Ectodermal cell (in vitro differentiated cells): Measurements from ENCODE around the gene TCF19.
"Not testable (repeated sequence)": the region's sequence is repeated elsewhere in the genome, so short reads cannot be mapped to it uniquely, and the experiment has no call there.

Experiments used
- H3K27ac ChIP-seq: 2 replicates; pipeline ENCODE4 v1.7.0; 2013; ENCODE audit warnings: mild to moderate bottlenecking, low read depth, low read length; ENCODE audit not compliant: insufficient read depth, poor library complexity, severe bottlenecking
- H3K27me3 ChIP-seq: 2 replicates; pipeline ENCODE4 v1.7.0; 2013; ENCODE audit warnings: mild to moderate bottlenecking, low read length; ENCODE audit not compliant: insufficient read depth, control insufficient read depth, poor library complexity, severe bottlenecking
- H3K36me3 ChIP-seq: one replicate; pipeline ENCODE4 v1.7.0; 2013; ENCODE audit warnings: low read length; ENCODE audit not compliant: control insufficient read depth, insufficient read depth
- H3K4me1 ChIP-seq: one replicate; pipeline ENCODE4 v1.7.0; 2013; ENCODE audit warnings: low read length; ENCODE audit not compliant: control insufficient read depth, insufficient read depth
- H3K4me3 ChIP-seq: 2 replicates; pipeline ENCODE4 v1.7.0; 2013; ENCODE audit warnings: low read depth, low read length, control low read depth; ENCODE audit not compliant: insufficient read depth
- H3K9me3 ChIP-seq: 2 replicates; pipeline ENCODE4 v1.7.0; 2013; ENCODE audit warnings: mild to moderate bottlenecking, low read length, moderate library complexity; ENCODE audit not compliant: control insufficient read depth
- WGBS, 2 experiments: methylation state at CpG; one replicate each; pipeline ENCODE4 v1.1.7; 2013; ENCODE audit warnings: missing lambda C conversion rate in 2 of 2; 5-methylcytosine and 5-hydroxymethylcytosine counted together

TCF19 gene

DNA sequence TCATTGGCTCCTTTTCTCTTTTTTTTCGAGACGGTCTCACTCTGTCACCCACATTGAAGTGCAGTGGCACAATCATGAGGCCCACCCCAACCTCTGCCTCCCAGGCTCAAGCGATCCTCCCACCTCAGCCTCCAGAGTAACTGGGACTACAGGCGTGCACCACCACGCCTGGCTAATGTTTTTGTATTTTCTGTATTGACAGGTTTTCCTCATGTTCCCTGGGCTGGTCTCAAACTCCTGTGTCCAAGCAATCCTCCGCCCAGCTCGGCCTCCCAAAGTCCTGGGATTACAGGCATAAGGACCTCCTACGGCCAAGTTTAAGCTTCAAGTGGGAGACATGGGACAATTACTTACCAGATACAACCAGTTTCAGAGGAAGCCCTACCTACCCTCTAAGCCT, 21.5 kb downstream of the TCF19 start:
- Histone ChIP-seq H3K9me3 (no peaks in the 10 kb centered on the region), H3K27me3 (no peaks in the 10 kb centered on the region), H3K36me3 (no peaks in the 10 kb centered on the region), H3K27ac (no peak overlapping the region), H3K4me3 (no peak overlapping the region), H3K4me1 (no peaks in the 10 kb centered on the region)
- WGBS, 2 experiments, result 90 to 98% methylated on average over 8 of the region's 8 CpGs

DNA sequence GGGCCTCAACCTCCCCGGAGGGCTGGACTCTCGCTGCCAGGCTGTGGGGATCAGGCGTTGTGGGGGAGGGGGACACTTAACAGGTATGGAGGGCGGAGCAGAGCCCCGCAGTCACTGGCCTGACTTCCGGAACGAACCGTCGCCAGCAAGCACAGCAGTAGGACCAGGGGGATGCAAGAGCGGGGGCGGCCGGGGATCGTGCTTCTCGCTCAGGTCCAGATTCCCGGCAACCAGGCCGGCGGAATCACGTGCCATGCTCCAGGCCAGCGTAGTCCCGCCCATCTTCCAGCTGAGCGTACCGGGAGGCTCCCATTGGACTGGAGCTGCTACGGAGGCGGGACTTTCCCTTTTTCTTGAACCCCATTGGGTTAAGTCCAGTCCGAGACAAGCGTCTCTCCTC, 22.1 kb downstream of the TCF19 start:
- H3K4me3 ChIP-seq, result no peak overlapping the region
- H3K27me3 ChIP-seq, result no peaks in the 10 kb centered on the region
- WGBS, 2 experiments, result 94 to 95% methylated on average over 26 of the region's 26 CpGs

DNA sequence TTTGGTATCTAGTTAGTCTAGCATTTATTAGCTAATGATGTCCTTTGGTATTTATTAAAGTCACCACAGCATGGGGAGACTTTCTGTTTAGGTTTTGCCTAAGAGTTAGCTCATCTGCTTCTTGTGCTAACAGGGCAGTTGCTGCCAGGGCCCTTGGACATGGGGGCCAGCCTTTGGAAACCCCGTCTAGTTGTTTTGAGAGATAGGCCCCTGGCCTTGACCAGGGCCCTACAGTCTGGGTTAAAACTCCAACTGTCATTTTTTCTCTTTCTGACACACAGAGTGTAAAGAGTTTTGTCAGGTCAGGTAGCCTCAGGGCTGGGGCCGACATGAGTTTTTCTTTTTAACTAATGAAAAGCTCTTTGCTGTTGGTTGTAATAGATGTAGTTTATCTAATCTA, 24.9 kb downstream of the TCF19 start:
- H3K27ac ChIP-seq, H3K9me3 ChIP-seq, H3K27me3 ChIP-seq, H3K4me3 ChIP-seq, H3K36me3 ChIP-seq, H3K4me1 ChIP-seq: not testable (repeated sequence)
- 95 to 100% methylated on average over 1 of the region's 2 CpGs for WGBS, 2 experiments

More for the DNA sequence above, 22.1 kb downstream of the TCF19 start:
- H3K4me1 ChIP-seq, result no peaks in the 10 kb centered on the region
- no peaks in the 10 kb centered on the region for H3K9me3 ChIP-seq
- no peaks in the 10 kb centered on the region for H3K36me3 ChIP-seq
- H3K27ac ChIP-seq, result no peak overlapping the region

DNA sequence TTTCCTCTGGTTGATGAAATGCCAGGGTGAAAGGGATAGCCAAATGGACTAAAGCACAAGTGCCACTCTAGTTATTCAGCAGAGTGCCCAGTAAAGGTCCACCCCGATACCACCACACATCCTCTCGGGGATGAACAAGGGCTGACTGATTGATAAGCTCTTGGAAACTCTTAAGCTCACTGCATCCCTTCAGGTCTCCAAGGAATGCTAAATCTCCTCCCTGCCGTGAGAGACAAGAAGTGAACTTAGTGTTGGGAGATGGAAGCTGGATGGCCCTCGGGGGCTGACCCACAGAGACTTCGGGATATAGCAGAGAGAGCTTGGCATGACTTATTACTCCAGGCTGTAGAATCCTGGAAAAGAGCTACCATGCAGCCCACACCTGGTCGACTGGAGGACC, 25.5 kb downstream of the TCF19 start:
- 49 to 52% methylated on average over 6 of the region's 6 CpGs for WGBS, 2 experiments
- not testable (repeated sequence) for H3K36me3 ChIP-seq, H3K4me3 ChIP-seq, H3K9me3 ChIP-seq, H3K27me3 ChIP-seq, H3K27ac ChIP-seq, H3K4me1 ChIP-seq

DNA sequence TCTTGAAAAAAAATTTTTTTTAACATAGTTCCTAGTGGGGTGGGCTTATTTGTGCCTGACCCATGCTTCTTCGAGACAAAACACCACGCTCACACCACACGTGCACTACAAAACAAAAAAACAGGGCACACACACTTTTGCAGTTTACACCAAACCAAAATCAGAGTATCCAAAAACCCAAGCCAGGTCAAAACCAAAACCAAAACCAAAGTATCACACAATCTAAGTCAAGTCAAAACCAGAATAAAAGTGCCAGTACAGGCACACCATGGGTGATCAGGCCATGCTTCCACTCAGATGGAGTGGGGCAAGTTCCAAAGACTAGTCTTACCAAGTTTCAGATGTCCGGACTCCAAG, 27.3 kb downstream of the TCF19 start:
- 89 to 93% methylated on average over 4 of the region's 4 CpGs for WGBS, 2 experiments
- H3K27me3 ChIP-seq, H3K36me3 ChIP-seq, H3K27ac ChIP-seq, H3K9me3 ChIP-seq, H3K4me3 ChIP-seq, H3K4me1 ChIP-seq: not testable (repeated sequence)

DNA sequence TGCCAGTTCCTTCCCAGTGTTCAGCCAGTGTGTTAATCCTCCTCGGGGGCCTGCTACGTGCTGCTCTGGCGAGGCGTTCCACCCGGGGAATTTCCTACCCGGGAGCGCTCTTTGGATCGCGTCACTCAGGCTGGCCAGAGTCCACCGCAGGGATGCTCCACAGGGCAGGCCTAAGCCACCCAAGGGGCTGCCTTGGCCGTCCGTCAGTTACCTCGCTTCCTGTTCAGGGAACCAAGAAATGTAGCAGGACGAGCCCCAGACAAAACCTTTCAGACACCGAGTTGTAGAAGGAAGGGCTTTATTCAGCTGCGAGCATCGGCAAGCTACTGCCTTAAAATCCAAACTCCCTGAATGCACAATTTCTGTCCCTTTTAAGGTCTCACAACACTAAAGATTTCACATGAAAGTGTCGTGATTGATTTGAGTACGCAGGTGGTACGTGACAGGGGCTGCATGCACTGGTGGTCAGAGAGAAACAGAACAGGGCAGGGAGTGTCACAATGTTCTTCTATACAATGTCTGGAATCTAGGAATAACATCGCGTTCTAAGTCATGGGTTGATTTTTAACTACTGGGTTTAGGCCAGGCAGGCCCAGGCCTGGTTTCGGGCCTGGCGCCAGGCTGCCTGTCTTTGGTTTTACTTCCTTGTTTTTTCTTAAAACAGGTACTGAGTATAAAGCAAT, 27.8 kb downstream of the TCF19 start:
- Histone ChIP-seq H3K36me3 (no peaks in the 10 kb centered on the region), H3K4me1 (no peaks in the 10 kb centered on the region), H3K9me3 (no peaks in the 10 kb centered on the region), H3K27me3 (no peaks in the 10 kb centered on the region), H3K4me3 (no peak overlapping the region), H3K27ac (no peak overlapping the region)
- WGBS, 2 experiments, result 90 to 91% methylated on average over 24 of the region's 24 CpGs

DNA sequence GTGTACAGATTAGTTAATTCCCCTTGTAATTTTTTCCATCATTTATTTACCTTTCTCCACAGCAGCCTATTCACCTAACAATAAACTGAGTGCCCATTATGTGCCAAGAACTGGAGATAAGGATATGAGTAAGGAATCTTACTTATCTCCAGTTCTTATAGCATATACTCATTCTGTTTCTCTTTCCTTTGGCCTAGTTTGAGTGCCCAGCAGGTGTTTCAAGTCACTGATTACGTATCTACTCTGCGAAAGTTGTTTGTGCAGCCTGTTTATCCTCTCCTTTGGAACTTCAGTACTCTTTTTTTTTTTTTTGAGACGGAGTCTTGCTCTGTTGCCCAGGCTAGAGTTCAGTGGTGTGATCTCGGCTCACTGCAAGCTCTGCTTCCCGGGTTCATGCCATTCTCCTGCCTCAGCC, 29.4 kb downstream of the TCF19 start:
- no peaks in the 10 kb centered on the region for H3K36me3 ChIP-seq
- no peaks in the 10 kb centered on the region for H3K4me1 ChIP-seq
- H3K27ac ChIP-seq, result no peak overlapping the region
- no peaks in the 10 kb centered on the region for H3K9me3 ChIP-seq
- H3K27me3 ChIP-seq, result no peaks in the 10 kb centered on the region
- H3K4me3 ChIP-seq, result no peak overlapping the region
- 93 to 96% methylated on average over 5 of the region's 5 CpGs for WGBS, 2 experiments

DNA sequence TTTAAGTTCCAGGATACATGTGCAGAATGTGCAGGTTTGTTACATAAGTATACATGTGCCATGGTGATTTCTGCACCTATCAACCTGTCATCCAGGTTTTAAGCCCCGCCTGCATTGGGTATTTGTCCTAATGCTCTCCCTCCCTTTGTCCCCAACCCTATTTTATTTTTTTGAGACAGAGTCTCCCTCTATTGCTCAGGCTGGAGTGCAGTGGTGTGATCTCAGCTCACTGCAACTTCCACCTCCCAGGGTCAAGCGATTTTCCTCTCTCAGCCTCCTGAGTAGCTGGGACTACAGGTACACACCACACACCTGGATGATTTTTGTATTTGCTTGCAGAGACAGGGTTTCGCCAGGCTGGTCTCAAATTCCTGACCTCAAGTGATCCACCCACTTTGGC, 30.8 kb downstream of the TCF19 start:
- H3K9me3 ChIP-seq, result not testable (repeated sequence)
- WGBS, 2 experiments, result 75% methylated on average over 3 of the region's 3 CpGs

DNA sequence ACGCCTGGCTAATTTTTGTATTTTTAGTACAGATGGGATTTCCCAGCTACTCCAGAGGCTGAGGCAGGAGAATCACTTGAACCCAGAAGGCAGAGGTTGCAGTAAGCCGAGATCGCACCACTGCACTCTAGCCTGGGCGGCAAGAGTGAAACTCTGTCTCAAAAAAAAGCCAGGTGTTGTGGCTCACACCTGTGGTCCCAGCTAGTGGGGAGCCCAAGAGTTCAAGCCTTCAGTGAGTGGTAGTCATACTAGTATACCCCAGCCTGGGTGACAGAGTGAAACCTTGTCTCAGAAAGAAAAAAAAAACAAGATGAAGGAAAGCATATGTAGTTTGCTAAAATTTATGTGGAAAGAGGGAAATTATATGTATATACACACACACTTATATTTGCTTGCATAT, 32.1 kb downstream of the TCF19 start:
- Histone ChIP-seq H3K27me3 (no peaks in the 10 kb centered on the region), H3K27ac (no peak overlapping the region), H3K9me3 (no peaks in the 10 kb centered on the region), H3K4me3 (no peak overlapping the region), H3K36me3 (no peaks in the 10 kb centered on the region), H3K4me1 (no peaks in the 10 kb centered on the region)
- 89 to 93% methylated on average over 4 of the region's 4 CpGs for WGBS, 2 experiments

More for the DNA sequence above, 30.8 kb downstream of the TCF19 start:
- not testable (repeated sequence) for H3K27ac ChIP-seq, H3K4me1 ChIP-seq, H3K4me3 ChIP-seq, H3K27me3 ChIP-seq, H3K36me3 ChIP-seq

DNA sequence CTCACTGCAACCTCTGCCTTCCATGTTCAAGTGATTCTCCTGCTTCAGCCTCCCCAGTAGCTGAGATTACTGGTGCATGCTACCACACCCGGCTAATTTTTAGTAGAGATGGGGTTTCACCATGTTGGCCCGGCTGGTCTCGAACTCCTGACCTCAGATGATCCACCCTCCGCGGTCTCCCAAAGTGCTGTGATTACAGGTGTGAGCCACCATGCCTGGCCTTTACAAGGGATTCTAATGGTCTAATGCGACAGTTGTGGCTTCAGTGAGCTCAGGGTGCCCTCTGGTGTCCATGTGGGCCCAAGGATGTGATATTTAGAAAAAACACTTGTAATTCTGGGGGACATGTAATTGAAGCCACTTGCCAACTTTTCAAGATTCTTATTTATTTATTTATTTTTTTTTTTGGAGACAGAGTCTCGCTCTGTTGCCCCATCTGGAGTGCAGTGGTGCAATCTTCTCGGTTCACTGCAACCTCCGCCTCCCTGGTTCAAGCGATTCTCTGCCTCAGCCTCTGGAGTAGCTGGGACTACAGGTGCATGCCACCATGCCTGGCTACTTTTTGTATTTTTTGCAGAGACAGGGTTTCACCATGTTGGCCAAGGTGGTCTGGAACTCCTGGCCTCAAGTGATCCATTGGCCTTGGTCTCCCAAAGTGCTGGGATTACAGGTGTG, 34.2 kb downstream of the TCF19 start:
- not testable (repeated sequence) for H3K36me3 ChIP-seq, H3K27ac ChIP-seq, H3K4me1 ChIP-seq, H3K9me3 ChIP-seq, H3K27me3 ChIP-seq, H3K4me3 ChIP-seq
- WGBS, 2 experiments, result 67 to 69% methylated on average over 10 of the region's 10 CpGs
